ENCODE data around the gene JARID2.

JARID2 gene

GRCh38 chr6:15512126-15512525 lies 266.3 kb downstream of the JARID2 start:
- Histone ChIP-seq H3K27ac (no peak overlapping the region), H3K36me3 (peaks cover 34 to 81% (median 61%) of the 10 kb centered on the region in 3 donors), H3K4me1 (no peaks in the 10 kb centered on the region), H3K27me3 (no peaks in the 10 kb centered on the region), H3K4me3 (no peak overlapping the region), H3K9me3 (no peaks in the 10 kb centered on the region)
- intact Hi-C loops (cut with DNase I; ENCODE audit: low total_unique reads): no loop called here
- no peak for DNase-seq
- no peak for TF ChIP-seq CTCF (IDR thresholded peaks at IDR 0.05)

GRCh38 chr6:15512721-15513120 lies 266.9 kb downstream of the JARID2 start:
- Histone ChIP-seq H3K27ac (no peak overlapping the region), H3K27me3 (no peaks in the 10 kb centered on the region), H3K4me1 (no peaks in the 10 kb centered on the region), H3K9me3 (no peaks in the 10 kb centered on the region), H3K36me3 (peaks cover 34 to 81% (median 65%) of the 10 kb centered on the region in 3 donors), H3K4me3 (no peak overlapping the region)
- intact Hi-C loops (cut with DNase I; ENCODE audit: low total_unique reads): no loop called here
- no peak for TF ChIP-seq CTCF (IDR thresholded peaks at IDR 0.05)
- DNase-seq: no peak

- no peak for DNase-seq
- no peaks in the 10 kb centered on the region for H3K27me3 ChIP-seq
- no peaks in the 10 kb centered on the region for H3K9me3 ChIP-seq
- H3K36me3 ChIP-seq: peaks cover 31 to 86% (median 65%) of the 10 kb centered on the region in 3 donors
- H3K4me3 ChIP-seq: no peak overlapping the region
- H3K4me1 ChIP-seq: no peaks in the 10 kb centered on the region
- TF ChIP-seq CTCF (IDR thresholded peaks at IDR 0.05): no peak
- intact Hi-C loops (cut with DNase I; ENCODE audit: low total_unique reads): no loop called here
- no peak overlapping the region for H3K27ac ChIP-seq
Measured at GRCh38 chr6:15513131-15513771, 267.4 kb downstream of the JARID2 start.

GRCh38 chr6:15513801-15514711 lies 268.2 kb downstream of the JARID2 start:
- H3K36me3 ChIP-seq: peaks cover 34 to 91% (median 71%) of the 10 kb centered on the region in 3 donors
- TF ChIP-seq CTCF (IDR thresholded peaks at IDR 0.05): no peak
- DNase-seq: no peak
- intact Hi-C loops (cut with DNase I; ENCODE audit: low total_unique reads): no loop called here
- H3K27ac ChIP-seq: no peak overlapping the region
- H3K27me3 ChIP-seq: no peaks in the 10 kb centered on the region
- H3K4me1 ChIP-seq: no peaks in the 10 kb centered on the region
- H3K9me3 ChIP-seq: no peaks in the 10 kb centered on the region
- H3K4me3 ChIP-seq: no peak overlapping the region

GRCh38 chr6:15515226-15515625 lies 269.4 kb downstream of the JARID2 start:
- TF ChIP-seq CTCF (IDR thresholded peaks at IDR 0.05): no peak
- Histone ChIP-seq H3K36me3 (peaks cover 36 to 92% (median 71%) of the 10 kb centered on the region in 3 donors), H3K9me3 (no peaks in the 10 kb centered on the region), H3K27me3 (no peaks in the 10 kb centered on the region), H3K4me1 (no peaks in the 10 kb centered on the region), H3K27ac (no peak overlapping the region), H3K4me3 (no peak overlapping the region)
- intact Hi-C loops (cut with DNase I; ENCODE audit: low total_unique reads): no loop called here
- DNase-seq: no peak

Measured in tibial artery (tissue), 4 donors.